ENCODE measurements around the gene VPS13D.

VPS13D gene

DNA sequence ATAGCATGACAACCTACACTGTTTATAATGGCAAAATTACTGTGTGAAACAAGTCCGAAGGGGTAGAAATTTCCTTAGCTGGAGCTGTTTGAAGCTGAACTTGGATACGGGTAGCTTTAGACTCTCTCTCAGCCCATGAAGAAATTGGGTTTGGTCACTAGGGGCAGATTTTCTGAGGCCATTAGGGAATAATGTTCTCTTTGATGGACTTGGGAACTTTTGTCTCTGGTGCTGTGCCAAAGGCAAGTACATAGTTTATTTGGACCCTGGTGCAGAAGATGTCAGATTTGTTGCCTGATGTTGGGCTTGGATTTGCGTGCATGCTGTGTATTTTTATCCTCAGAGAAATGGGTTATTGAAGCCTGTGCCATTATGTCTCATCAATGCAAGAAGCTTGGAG is 109.6 kb downstream of the VPS13D start:
- no peak for FAIRE-seq

DNA sequence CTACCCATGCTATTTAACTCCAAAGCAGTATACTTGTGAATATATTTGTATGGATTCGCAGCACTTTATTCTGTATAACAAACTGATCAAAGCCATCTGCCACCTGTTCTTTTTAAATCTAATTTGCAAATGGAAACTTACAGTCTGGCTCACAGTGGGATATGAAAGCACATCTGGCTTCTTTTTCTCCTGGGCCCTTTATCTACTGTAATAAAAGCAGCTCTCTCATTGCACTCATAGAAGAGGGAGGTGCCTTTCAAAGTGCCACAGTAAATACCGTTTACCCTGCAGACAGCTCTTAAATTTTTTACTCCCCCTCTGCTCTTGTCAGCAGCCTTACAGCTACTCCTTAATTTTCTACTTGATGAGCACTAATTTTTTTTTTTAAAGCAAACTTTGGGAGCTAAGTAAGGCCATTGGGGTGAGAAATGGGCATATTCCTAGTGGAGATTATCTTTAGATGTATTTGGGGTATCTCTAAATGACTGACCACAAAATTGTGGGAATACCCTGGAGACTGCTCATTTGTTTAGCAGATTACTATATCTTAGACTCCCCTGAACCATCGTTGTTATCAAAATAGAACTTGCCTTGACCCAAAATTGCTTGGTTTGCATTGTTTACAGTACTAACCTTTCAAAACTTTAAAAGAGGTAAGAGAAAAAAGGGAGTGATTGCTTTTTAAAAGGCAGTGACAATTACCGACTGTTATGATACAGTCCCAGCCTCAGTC is 110.1 kb downstream of the VPS13D start:
- no peak for FAIRE-seq

DNA sequence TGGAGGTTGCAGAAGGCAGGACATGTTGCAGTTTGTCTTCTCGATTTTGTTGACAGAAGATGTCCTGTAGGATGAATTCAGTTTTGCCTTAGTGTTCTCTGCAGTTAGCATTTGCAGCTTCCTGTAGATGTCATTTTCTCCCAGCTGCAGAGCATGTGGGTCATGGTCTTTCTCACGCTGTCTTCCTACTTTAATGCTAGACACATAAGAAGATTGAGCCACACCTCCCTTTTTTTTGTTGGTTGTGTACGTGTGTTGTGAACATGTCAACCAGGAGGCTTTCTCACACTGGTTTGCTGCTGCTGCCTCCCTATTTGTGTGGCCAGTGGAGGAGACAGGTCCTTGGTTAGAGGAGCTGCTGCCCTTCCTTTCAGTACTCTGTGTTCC is 110.7 kb downstream of the VPS13D start:
- no peak for FAIRE-seq

DNA sequence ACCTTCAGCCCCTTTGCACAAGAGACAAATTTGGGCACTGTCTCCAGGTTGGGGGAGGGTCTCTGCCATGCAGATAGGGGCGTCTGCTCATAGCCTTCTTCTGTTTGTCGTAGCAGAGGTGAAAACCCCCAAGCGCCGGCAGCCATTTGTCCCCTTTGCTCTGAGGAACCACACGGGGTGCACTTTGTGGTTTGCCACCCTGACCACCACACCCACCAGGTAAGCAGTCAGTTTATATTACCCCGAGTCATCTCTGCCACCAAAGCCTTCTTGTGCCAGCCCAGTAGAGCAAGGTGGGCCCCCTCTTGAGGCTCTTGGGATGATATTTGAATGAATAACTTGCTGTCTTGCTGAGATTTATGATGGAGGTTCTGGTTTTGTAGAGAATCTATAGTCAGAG is 111.8 kb downstream of the VPS13D start:
- no peak for FAIRE-seq

DNA sequence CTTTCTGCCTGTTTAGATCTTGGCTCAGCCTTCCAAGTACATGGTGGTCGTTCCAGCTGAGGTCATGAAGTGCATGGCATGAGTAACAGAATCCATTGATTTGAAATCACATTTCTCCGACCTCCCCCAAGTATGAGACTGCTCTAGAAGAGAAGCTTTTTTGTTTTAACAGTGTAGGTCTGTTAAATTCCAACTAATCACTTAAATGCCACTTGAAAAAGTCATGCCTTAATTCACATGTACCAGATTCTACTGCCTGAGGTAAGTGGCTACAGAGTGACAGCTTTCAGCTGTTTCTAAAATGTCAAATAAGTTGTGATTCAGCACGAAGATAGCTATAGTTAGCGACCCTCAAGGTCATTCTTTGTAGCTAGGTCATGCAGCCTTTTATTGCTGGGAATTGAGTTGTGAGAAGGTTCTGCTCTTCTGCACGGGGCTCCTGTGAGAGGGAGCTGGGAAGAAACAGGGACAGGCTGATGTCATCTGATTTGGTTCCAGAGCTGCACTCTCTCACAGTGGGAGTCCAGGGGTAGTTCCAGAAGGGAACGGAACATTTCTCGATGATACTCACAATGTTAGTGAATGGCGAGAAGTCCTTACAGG is 112.7 kb downstream of the VPS13D start:
- FAIRE-seq: no peak

DNA sequence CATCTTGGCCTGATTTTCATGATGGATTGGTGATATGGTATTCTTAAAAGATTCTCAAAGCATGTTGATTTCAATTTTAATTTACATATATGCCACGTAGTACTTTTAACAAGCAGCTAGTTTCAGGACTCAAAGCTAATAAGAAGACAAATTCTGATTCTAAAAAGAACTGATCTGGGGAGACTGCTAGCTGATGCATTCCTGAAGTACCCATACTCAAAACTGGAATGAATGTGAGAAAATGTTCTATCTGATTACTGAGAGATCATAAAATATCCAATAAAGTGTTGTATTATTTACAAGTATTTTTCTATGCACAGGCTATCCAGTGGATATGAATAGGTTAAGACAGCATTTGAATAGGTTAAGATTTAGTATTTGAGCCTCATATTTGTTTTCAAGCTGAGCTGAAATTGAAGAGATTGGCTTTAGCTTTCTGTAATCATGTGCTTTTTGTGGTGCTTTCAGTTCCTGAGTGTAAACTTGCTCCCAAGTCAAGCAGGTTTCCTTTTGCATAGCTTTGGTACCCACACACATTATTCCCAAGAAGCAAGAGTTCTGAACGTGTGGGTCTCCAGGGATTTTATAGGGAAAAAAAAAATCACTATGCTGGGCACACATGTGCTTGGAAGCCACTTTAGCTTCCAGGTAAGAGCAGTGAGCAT is 114.1 kb downstream of the VPS13D start:
- FAIRE-seq: no peak

DNA sequence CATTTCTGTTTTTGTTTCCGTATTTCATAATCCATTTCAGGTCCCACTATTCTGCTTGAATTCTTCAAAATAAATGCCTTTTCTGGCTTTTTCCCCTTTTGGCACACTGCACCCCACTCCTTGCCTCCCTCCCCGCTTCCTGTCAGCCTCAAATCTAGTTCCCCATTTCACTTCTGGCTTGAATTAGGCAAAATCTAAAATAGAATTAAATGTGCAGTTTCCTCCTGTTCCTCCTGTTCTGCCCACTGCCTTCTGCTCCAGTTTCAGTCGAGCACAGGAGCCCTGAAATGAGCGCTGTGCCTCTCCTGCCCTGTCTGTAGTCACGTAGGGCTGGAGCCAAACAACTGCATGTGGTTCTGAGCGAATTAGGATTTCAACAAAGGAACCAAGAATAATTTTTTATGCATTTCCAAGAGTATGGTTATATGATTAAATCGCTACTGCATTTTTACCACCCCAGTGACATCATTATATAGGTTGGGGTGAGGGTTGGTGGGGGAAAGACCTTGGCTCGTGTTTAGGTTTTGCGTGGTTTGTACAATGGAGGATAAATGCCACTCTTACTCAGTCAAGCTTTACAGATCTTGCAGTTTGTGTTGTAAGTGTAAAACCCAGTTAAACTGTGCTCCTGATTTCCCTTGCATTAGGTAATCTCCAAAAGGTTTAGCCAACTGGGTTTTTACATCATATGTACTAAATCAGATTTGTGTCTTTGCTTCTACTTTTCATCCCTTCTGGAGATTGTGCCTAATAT is 114.9 kb downstream of the VPS13D start:
- no peak for FAIRE-seq

DNA sequence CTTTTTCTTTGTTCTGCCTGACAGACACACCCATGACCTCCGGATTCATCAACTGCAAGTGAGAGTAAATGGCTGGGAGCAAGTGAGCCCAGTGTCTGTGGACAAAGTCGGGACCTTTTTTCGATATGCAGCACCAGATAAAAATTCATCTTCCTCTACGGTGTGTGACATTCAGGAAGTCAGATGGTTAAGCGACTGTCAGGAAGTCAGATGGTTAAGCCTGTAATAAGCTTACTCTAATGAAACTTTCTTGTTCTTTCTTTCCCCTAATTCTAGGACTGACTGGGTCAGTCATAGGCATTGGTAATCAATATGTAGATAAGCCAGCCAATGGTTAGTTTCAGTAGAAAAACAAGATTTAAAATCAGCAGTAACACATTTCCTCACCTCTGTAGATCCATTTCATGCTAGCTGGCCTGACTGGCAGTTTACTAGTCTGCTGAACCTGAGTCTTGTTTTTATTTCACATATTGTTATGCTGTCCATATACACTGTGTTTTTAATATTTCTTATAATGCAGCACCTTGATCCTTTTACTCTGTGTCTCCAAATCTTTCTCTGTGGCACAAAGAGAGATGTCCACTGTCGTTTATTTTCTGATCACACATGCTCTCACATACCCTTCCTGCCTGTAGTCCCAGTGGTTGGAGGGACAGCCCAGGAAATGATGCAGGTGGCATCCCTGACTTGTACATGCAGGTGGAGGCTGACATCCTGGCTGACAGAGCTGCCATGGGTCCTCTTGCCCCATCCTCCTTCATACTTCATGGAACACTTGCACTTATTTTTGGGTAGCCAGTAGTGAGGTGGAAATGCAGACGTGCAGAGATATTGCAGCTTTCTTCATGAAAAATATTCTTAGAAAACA is 115.8 kb downstream of the VPS13D start:
- no peak for FAIRE-seq

DNA sequence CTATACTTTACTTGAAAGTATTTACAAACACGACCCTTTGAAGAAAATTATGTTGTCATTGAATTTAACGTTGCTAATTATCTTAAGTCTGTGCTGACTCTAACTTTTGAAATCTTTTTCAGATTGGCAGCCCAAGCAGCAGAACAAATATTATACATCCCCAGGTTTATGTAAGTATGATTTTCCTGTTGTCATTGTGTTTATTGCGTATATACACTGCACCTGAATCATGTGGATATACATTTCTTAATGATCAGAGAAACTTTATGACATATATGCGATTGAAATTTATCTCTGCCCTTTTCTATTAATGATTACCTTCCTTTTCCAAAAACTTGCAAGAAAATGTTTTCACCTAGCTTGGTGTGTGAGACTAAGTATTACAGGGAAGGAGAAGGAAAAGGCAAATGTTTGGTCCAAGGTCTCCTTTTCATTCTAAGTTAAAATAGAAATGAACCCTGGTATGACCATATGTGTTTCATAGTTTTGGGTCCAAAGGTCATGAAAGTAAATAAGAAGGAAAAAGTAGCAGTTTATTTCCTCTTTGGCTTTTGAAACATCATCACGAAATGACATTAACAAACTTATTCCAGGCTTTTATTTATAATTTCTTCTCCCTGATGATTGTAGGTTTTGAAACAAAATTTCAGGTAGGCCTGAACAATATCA is 116.8 kb downstream of the VPS13D start:
- FAIRE-seq: no peak

DNA sequence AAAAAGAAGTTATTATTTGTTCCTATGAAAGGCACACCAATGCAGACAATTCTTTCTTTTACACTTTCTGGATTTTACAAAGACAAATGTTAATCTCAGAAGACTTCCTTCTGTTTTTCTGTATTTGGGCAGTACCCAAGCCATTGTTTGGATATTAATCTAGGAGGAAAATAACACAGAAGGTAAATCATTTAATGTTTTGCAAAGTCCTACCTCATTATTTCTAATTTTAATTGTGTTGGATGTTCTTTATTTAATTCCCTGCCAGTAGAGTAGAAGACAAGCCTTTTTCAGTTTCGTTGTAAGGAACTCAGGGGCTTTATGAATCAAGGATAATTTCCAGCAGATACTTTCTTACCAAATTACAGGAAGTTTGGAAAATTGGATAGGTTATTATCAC is 118.3 kb downstream of the VPS13D start:
- FAIRE-seq: no peak

DNA sequence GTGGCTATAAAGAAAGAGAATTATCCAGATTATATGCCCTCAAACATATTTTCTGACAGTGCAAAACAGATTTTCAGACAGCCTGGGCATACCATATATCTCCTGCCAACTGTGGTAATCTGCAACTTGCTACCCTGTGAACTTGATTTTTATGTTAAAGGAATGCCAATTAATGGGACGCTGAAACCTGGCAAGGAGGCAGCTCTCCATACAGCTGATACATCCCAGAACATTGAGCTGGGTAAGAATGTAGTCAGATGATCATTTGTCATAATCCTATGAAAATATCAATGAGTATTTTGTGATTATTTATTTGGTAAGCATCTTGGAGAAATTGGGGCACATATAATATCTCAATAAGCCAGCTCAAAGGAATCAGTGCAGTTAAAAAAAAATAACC is 124.2 kb downstream of the VPS13D start:
- FAIRE-seq: no peak

DNA sequence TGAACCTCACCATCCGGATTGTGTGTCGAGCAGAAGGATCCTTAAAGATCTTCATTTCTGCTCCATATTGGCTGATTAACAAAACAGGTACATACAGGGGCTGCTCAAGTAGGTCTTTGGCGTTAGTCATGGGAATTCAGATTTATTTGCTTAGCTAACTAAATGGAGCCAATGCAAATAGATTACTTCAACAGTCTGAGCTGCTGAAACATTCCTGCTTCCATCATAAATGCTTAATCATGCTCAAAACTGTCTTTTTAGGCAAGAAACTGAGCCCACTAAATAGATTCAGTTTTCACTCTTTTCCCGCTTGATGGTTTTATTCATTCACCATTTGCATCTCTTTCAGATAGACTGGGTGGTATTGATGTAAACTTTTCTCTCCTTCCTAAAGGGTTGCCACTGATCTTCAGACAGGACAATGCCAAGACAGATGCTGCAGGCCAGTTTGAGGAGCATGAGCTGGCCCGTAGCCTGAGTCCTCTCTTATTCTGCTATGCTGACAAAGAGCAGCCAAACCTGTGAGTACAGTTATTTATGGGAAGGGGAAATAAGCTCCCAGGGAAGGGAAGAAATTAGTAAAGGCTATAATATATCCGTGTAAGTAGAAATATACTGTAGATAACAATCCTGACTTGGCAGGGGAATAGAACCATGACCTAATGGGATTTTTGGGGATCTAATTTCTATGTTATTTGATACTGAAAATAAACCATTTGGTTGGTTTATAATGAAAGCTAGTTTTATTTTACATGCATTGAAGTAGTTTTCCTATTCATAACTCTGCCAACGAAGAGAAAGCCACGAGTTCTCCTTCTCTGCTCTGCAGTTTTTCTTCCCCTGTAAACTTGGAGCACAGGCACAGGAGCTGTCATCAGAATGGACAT is 126.4 kb downstream of the VPS13D start:
- FAIRE-seq: no peak

DNA sequence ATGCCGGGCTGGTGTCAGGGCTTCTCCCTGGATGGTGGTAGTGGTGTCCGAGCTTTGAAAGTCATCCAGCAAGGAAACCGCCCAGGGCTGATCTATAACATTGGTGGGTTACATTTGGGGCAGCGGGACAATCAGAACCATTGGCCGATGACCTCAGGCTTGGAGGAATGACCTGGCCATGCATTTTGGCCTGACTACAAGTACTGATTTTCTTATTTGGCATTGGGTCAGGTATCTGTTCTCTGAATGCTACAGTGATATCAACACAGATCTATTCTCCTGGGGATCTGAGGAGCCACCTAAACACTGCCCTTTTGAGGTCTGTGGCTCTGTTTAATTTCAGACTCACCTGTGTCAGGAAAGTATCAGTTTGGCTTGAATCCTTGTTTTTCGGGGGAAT is 128.7 kb downstream of the VPS13D start:
- FAIRE-seq: no peak

DNA sequence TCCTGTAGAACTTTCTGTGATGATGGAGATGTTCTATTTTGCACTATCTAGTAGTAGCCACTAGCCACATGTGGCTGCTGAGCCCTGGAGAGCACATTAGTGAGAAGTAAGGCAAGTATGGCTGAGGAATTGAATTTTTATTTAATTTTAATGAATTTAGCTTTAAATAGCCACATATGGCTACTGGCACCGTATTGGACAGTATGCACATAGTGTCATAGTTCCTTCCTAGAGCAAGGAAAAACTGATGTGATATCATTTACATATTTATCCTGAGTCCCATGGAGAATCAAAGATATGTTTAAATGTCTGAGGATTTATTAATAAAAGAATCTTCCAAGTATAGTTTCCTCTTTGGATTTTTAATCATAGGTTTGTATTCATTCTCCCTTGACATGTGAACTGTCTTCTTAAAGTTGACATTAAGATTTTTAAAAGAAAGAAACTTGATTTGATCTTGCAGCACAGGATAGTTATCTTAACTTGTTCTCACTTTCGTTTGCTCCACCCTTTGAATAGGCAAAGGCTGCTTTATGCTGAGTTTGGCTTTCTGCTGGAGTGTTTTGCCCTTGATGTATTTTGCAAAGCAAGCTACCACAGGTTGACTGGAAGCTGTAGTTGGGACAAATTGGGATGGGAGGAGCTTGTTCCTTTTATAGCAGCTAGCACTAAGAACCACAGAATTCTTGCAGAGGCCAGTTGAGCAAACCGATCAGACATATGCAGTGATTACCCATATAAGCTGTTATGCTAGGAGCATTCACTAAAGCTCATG is 129.7 kb downstream of the VPS13D start:
- FAIRE-seq: no peak

DNA sequence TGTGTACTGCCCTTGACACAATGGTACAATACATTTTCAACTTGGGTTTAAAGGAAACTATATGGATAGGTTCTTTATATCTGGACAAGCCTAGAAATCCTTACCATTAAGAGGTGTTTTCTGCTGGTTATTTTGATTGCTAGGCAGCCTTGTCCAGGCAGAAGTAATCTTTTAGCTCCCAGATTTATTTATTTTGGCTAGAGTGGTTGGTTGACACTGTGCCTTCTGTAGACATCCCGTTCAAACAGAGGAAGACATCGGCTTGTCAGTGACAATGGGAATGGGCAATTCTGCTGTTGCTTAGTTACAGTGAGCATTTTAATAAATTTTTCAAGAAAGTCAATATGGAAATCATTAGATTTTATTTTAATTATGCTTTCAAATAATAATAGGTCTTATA is 138.8 kb downstream of the VPS13D start:
- FAIRE-seq: no peak

DNA sequence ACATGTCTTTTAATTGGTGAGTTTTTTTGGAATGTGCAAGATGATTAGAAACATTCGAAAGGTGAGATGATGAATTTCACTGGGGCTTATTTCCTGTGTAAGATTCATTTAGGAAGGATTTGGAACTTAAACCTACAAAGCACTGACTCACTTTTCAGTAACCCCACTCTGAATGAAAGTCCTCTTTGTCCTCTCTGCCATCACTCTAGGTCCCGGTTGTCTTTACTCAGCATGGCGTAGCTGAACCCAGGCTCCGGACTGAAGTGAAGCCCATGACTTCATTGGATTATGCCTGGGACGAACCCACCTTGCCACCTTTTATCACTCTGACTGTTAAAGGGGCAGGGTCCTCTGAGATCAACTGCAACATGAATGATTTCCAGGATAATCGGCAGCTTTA is 139.4 kb downstream of the VPS13D start:
- FAIRE-seq: no peak

DNA sequence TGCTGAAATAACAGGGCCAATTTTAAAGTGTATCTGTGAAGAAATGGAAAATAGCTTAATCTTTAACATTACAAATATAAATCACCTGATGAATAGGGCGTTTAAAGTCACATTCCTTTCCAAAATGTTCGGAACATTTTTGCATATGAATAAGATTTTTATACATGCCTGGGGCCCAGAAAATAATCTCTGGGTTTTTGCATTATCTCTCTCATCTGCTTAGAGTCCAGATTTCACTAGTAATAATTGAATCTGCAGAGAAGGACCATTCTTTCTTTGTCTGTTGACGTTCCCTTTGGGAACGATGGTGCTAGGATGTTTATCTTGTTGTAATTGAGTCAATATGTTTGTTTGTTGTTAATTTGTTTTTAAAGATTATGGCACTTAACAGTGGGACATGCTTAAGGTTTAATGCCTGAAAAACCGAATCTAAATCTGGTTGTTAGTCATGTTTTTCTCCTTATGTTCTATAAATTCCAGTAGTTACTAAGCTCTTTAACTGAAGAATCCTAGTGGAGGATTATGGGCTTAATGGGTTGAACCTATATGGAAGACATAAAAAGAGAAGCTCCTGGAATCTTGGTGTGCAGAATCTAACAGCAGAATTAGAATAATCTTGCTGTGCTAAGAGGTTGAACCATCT is 140.6 kb downstream of the VPS13D start:
- FAIRE-seq: no peak

DNA sequence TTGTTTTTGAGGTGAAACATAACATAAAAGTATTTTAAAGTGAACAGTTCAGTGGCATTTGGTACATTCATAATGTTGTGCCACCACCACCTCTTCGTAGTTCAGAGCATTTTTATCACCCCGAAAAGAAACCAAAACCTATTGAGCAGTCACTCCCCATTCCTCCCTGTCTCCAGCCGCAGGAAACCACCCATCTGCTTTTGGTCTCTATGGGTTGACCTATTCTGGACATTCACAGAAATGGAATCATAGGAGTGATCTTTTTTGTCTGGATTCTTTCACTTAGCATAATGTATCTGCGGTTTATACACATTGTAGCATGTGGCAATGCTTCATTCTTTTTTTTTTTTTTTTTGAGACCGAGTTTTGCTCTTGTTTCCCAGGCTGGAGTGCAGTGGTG is 141.2 kb downstream of the VPS13D start:
- no peak for FAIRE-seq

DNA sequence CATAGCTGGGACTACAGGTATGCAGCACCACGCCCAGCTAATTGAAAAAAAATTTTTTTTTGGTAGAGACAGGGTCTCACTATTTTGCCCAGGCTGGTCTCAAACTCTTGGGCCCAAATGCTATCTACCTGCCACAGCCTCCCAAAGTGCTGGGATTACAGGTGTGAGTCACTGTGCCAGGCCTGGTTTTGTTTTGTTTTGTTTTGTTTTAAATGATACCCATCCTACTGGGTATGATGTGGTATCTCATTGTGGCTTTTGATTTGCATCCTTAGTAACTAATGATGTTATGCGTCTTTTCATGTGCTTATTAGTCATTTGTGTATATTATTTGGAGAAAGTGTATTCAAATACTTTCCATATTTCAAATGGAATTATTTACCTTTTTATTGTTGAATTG is 142.3 kb downstream of the VPS13D start:
- FAIRE-seq: no peak

DNA sequence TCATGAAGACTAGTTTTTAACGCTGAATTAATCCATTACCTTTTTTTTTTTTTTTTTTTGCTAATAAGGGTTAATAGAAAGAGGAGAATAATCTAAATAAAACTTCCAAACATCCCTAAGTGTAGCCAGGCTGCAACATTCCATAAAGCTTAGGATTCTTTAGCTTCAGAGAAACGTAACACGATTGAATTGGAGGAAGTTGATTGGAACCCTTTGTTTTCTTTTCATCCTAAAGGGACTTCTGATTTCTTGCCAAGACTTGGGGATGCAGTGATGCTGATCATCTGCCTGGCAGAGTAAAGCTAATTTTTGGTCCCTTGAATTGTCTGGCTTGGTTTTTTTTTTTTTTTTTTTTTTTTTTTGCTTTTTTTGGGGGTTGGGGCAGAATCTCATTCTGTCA is 142.9 kb downstream of the VPS13D start:
- FAIRE-seq: no peak
